AG09309 (cell line): ENCODE measurements around the gene ADAMTS2.
"Not testable (repeated sequence)": the region's sequence is repeated elsewhere in the genome, so short reads cannot be mapped to it uniquely, and the experiment has no call there.

Source experiments
- DNase-seq: peaks from one replicate; pipeline ENCODE4 v3.0.0-alpha.2; 2010; ENCODE audit warnings: low read depth
- H3K4me3 ChIP-seq: 2 replicates; pipeline ENCODE4 v1.5.1; 2011; ENCODE audit warnings: mild to moderate bottlenecking, low read depth, low read length, moderate library complexity; ENCODE audit not compliant: control insufficient read depth
- TF ChIP-seq, protein P1 (sequence below): IDR thresholded peaks from 2 replicates; pipeline ENCODE4 v1.5.1; 2011; ENCODE audit warnings: mild to moderate bottlenecking, low read depth, low read length, inconsistent platforms; ENCODE audit not compliant: insufficient read depth, control insufficient read depth; ENCODE audit errors: missing control alignments

The ADAMTS2 gene

DNA sequence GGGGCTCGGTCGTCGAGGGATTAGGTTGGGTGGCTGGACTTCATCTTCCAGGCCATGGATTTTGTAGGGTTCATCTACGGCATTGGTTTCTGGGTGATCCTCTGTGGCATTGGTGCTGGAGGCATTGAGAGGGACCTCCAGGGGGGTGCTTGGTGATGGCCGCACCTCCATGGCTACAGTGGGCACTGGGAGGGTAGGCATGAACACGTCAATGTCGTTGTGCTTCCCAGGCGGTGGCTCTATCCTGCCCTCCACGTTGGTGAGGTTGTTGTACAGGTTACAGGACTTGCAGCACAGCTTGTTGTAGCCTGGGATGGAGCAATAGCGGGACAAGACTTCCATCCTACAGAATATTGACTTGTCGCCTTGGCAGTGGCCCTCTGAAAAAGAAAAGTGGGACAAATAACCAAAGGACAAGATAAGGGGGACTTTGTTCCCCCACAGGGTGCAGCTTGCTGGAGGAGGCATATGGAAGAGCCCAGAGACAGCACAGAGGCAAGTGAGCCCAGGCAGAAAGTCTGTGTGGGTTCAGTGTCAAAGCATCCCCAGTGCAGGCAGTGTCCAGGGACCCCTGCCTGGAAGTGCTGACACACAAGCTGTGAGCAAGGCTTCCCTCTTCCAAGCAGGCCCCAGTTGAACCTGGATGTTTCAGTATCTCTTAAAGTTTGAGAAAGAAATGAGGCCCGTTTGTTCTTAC is 231.2 kb downstream of the ADAMTS2 start:
- TF ChIP-seq, protein P1, sequence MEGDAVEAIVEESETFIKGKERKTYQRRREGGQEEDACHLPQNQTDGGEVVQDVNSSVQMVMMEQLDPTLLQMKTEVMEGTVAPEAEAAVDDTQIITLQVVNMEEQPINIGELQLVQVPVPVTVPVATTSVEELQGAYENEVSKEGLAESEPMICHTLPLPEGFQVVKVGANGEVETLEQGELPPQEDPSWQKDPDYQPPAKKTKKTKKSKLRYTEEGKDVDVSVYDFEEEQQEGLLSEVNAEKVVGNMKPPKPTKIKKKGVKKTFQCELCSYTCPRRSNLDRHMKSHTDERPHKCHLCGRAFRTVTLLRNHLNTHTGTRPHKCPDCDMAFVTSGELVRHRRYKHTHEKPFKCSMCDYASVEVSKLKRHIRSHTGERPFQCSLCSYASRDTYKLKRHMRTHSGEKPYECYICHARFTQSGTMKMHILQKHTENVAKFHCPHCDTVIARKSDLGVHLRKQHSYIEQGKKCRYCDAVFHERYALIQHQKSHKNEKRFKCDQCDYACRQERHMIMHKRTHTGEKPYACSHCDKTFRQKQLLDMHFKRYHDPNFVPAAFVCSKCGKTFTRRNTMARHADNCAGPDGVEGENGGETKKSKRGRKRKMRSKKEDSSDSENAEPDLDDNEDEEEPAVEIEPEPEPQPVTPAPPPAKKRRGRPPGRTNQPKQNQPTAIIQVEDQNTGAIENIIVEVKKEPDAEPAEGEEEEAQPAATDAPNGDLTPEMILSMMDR: no peak
- DNase-seq: no peak
- H3K4me3 ChIP-seq: no peak overlapping the region

DNA sequence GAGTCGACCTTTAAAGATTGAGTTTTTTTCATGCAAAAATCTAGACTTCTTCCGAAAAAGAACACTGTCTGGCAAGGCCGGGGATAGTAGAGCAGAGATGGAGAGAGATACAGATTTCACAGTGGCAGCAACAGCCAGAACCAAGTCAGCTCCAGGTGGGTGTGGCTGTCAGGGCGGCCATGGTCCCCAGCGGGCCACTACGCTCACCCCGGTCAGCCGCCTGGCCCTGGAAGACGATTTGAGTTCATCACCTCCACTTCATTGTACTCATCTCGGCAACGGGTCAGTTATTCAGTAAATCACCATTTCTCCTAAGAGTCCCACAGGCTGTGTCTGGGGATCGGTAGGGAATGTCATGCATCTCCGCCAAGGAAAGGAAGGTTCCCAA is 232.1 kb downstream of the ADAMTS2 start:
- no peak overlapping the region for H3K4me3 ChIP-seq
- DNase-seq: no peak
- TF ChIP-seq, protein P1: no peak

GRCh38 chr5:179112469-179113142 is 232.7 kb downstream of the ADAMTS2 start:
- DNase-seq: no peak
- H3K4me3 ChIP-seq: no peak overlapping the region
- TF ChIP-seq, protein P1: no peak

- DNase-seq: no peak
- H3K4me3 ChIP-seq: no peak overlapping the region
- TF ChIP-seq, protein P1: no peak
These were observed 233.7 kb downstream of the ADAMTS2 start for GRCh38 chr5:179111267-179112207.

- DNase-seq: no peak
- no peak overlapping the region for H3K4me3 ChIP-seq
- TF ChIP-seq, protein P1: no peak
These were observed 234.7 kb downstream of the ADAMTS2 start for GRCh38 chr5:179110528-179110927.

GRCh38 chr5:179101282-179101681 is 244.0 kb downstream of the ADAMTS2 start:
- DNase-seq, H3K4me3 ChIP-seq: not testable (repeated sequence)
